ENCODE measurements around the gene LRRC1.

GRCh38 chr6:53956068-53956711, 161.4 kb downstream of the LRRC1 start:
- TF ChIP-seq CTCF (IDR thresholded peaks at IDR 0.05) (peak; percentile 30 to 86 (median 66)), POLR2A (IDR thresholded peaks at IDR 0.05) (no peak)
